Trophoblast cell (in vitro differentiated cells and primary cell): ENCODE data around the gene SHQ1.

Experiments used
- DNase-seq, 2 donors: peaks; one replicate each; pipeline ENCODE4 v3.0.0-alpha.2; 2016
- H2AFZ ChIP-seq: 2 replicates; pipeline ENCODE4 v1.6.1; 2013; ENCODE audit warnings: low read length, moderate library complexity, mild to moderate bottlenecking; ENCODE audit not compliant: insufficient read depth, poor library complexity
- H2AK5ac ChIP-seq: 2 replicates; pipeline ENCODE4 v1.6.1; 2013; ENCODE audit warnings: mild to moderate bottlenecking, low read length
- H2BK120ac ChIP-seq: 2 replicates; pipeline ENCODE4 v1.6.1; 2013; ENCODE audit warnings: low read length, mild to moderate bottlenecking, moderate library complexity; ENCODE audit not compliant: insufficient read depth, poor library complexity
- H2BK12ac ChIP-seq: 2 replicates; pipeline ENCODE4 v1.6.1; 2013; ENCODE audit warnings: mild to moderate bottlenecking, low read length, moderate library complexity
- H2BK5ac ChIP-seq: 2 replicates; pipeline ENCODE4 v1.6.1; 2013; ENCODE audit warnings: low read length, low read depth, moderate library complexity, mild to moderate bottlenecking; ENCODE audit not compliant: poor library complexity
- H3K14ac ChIP-seq: 2 replicates; pipeline ENCODE4 v1.6.1; 2013; ENCODE audit warnings: mild to moderate bottlenecking, low read length
- H3K18ac ChIP-seq: 2 replicates; pipeline ENCODE4 v1.6.1; 2013; ENCODE audit warnings: mild to moderate bottlenecking, low read length
- H3K23ac ChIP-seq: 2 replicates; pipeline ENCODE4 v1.6.1; 2013; ENCODE audit warnings: low read length
- H3K27ac ChIP-seq: 2 replicates; pipeline ENCODE4 v1.5.1; 2013; ENCODE audit warnings: low read depth, mild to moderate bottlenecking, inconsistent platforms, low read length, moderate library complexity
- H3K27me3 ChIP-seq: 2 replicates; pipeline ENCODE4 v1.6.1; 2013; ENCODE audit warnings: inconsistent platforms, mild to moderate bottlenecking, low read length, moderate library complexity; ENCODE audit not compliant: insufficient read depth
- H3K36me3 ChIP-seq, 2 experiments: 1 replicate in 1 of 2; 2 replicates in 1 of 2; pipeline ENCODE4 v1.6.1; 2013; ENCODE audit warnings: low read length in 2 of 2, mild to moderate bottlenecking in 2 of 2, moderate library complexity in 1 of 2; ENCODE audit not compliant: insufficient read depth in 2 of 2, control insufficient read depth in 1 of 2
- H3K4ac ChIP-seq: 2 replicates; pipeline ENCODE4 v1.6.1; 2013; ENCODE audit warnings: low read depth, mild to moderate bottlenecking, low read length, moderate library complexity
- H3K4me1 ChIP-seq, 2 experiments: 1 replicate in 1 of 2; 2 replicates in 1 of 2; pipeline ENCODE4 v1.6.1; 2013; ENCODE audit warnings: low read length in 2 of 2, mild to moderate bottlenecking in 2 of 2, moderate library complexity in 1 of 2; ENCODE audit not compliant: insufficient read depth in 2 of 2, control insufficient read depth in 1 of 2
- H3K4me2 ChIP-seq: 2 replicates; pipeline ENCODE4 v1.6.1; 2013; ENCODE audit warnings: inconsistent platforms, mild to moderate bottlenecking, low read length, moderate library complexity
- H3K4me3 ChIP-seq: 2 replicates; pipeline ENCODE4 v1.5.1; 2013; ENCODE audit warnings: mild to moderate bottlenecking, low read depth, low read length, inconsistent platforms
- H3K79me1 ChIP-seq: one replicate; pipeline ENCODE4 v1.6.1; 2013; ENCODE audit warnings: low read length
- H3K79me2 ChIP-seq: 2 replicates; pipeline ENCODE4 v1.6.1; 2013; ENCODE audit warnings: low read length, mild to moderate bottlenecking; ENCODE audit not compliant: control insufficient read depth, insufficient read depth, poor library complexity
- H3K9ac ChIP-seq: 2 replicates; pipeline ENCODE4 v1.6.1; 2013; ENCODE audit warnings: mild to moderate bottlenecking, low read length
- H3K9me3 ChIP-seq: 2 replicates; pipeline ENCODE4 v1.6.1; 2013; ENCODE audit warnings: low read depth, mild to moderate bottlenecking, control low read depth, inconsistent platforms, low read length; ENCODE audit not compliant: insufficient read depth
- H4K12ac ChIP-seq: 2 replicates; pipeline ENCODE4 v1.6.1; 2013; ENCODE audit warnings: low read depth, mild to moderate bottlenecking, low read length, moderate library complexity
- H4K8ac ChIP-seq: 2 replicates; pipeline ENCODE4 v1.6.1; 2013; ENCODE audit warnings: low read depth, mild to moderate bottlenecking, low read length, moderate library complexity
- H4K91ac ChIP-seq: one replicate; pipeline ENCODE4 v1.6.1; 2013; ENCODE audit warnings: low read depth, mild to moderate bottlenecking, low read length, moderate library complexity
- WGBS: extraction: QIAGEN DNeasy Blood & Tissue Kit; methylation state at CpG from one replicate; pipeline ENCODE4 v1.1.7; 2013; ENCODE audit warnings: missing lambda C conversion rate; ENCODE audit not compliant: insufficient read length, insufficient coverage; ENCODE audit errors: extremely low coverage; 5-methylcytosine and 5-hydroxymethylcytosine counted together

SHQ1 gene

DNA sequence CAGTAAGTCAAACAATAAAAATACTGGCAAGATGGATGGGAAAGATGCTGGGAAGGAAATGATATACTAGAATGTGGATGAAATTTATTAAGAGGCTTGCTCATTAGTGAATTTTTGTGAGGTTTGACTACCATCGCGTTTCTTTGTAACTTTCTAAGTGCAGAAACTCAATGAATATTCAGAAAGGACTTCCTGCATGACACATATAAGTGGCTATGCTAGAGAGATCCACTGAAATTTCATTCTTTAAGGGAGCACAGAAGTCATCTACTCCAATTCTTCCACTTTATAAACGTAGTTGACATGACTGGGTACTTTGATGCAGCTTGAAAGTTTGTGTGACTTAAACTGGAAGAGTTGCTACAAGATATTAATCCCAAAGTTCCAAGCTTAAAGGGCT, 88.0 kb downstream of the SHQ1 start:
- H2BK5ac ChIP-seq: no peak overlapping the region

DNA sequence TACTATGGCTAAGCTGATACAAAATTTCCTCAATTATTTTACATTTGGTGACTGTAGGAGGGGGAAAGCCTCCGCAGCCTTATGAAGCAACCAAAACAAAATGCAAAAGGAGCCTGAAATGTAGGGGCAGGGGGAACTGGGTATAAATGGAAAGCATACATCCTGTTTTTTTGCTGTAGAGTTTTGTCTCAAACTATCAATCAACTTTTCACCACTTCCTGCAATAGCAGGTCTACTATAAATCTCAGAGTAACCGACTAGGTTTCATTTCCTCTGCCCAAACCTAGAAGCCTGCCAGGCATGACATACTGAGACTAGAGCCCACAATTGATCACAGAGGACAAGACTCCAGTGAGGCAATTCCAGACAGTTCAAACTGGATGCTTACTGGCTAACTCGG, 91.3 kb downstream of the SHQ1 start:
- Histone ChIP-seq H3K4me3 (no peak overlapping the region), H3K18ac (no peak overlapping the region), H3K14ac (no peak overlapping the region), H3K4ac (no peak overlapping the region), H3K4me2 (no peak overlapping the region), H2BK12ac (no peak overlapping the region), H3K27ac (no peak overlapping the region), H3K9me3 (no peaks in the 10 kb centered on the region), H3K79me1 (no peaks in the 10 kb centered on the region), H3K79me2 (no peaks in the 10 kb centered on the region), H3K23ac (no peak overlapping the region), H4K12ac (no peak overlapping the region), H2BK5ac (no peak overlapping the region), H4K91ac (no peak overlapping the region), H3K36me3 (peaks cover 0 to 1% of the 10 kb centered on the region in 2 experiments), H2BK120ac (no peak overlapping the region), H3K9ac (no peak overlapping the region), H2AFZ (no peak overlapping the region), H2AK5ac (no peak overlapping the region), H3K4me1 (no peaks in the 10 kb centered on the region), H4K8ac (no peak overlapping the region), H3K27me3 (no peaks in the 10 kb centered on the region)
- DNase-seq: no peak
- WGBS: no CpG with 5 or more reads among the region's 3 CpGs

More for the DNA sequence above, 88.0 kb downstream of the SHQ1 start:
- H2AFZ ChIP-seq: no peak overlapping the region
- no peaks in the 10 kb centered on the region for H3K36me3 ChIP-seq
- H2BK120ac ChIP-seq: no peak overlapping the region
- no peaks in the 10 kb centered on the region for H3K4me1 ChIP-seq
- no peak overlapping the region for H4K91ac ChIP-seq
- H3K27me3 ChIP-seq: no peaks in the 10 kb centered on the region
- H3K79me1 ChIP-seq: no peaks in the 10 kb centered on the region
- no peak overlapping the region for H3K4me3 ChIP-seq
- no peak overlapping the region for H3K9ac ChIP-seq
- no peak overlapping the region for H3K18ac ChIP-seq
- H3K27ac ChIP-seq: no peak overlapping the region
- H3K4ac ChIP-seq: no peak overlapping the region
- H3K23ac ChIP-seq: no peak overlapping the region
- no peak overlapping the region for H3K4me2 ChIP-seq
- DNase-seq: no peak
- no peaks in the 10 kb centered on the region for H3K9me3 ChIP-seq
- H2BK12ac ChIP-seq: no peak overlapping the region
- H3K14ac ChIP-seq: no peak overlapping the region
- WGBS: no CpG with 5 or more reads among the region's 3 CpGs
- H2AK5ac ChIP-seq: no peak overlapping the region
- H4K8ac ChIP-seq: no peak overlapping the region
- H4K12ac ChIP-seq: no peak overlapping the region
- no peaks in the 10 kb centered on the region for H3K79me2 ChIP-seq

DNA sequence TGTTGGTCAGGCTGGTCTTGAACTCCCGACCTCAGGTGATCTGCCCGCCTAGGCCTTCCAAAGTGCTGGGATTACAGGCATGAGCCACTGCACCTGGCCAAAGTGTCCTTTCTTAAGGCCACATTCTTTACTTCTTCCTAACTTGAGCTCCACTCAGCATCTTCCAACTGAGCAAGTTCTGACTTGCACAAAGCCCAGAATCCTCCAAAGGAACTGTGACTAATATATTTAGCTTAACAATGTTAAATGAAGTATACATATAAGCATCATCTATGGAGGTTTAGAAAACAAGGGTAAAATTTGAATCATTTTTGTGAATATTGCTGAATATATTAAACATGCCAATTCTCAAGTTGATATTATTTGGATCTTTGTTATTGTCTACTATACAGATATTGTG, 93.7 kb downstream of the SHQ1 start:
- Histone ChIP-seq H4K8ac (no peak overlapping the region), H3K27ac (no peak overlapping the region), H3K36me3 (peaks cover 0 to 1% of the 10 kb centered on the region in 2 experiments), H3K27me3 (no peaks in the 10 kb centered on the region), H2AFZ (no peak overlapping the region), H2BK5ac (no peak overlapping the region), H2BK12ac (no peak overlapping the region), H3K4me1 (no peaks in the 10 kb centered on the region), H3K9ac (no peak overlapping the region), H3K4ac (no peak overlapping the region), H3K9me3 (no peaks in the 10 kb centered on the region), H3K79me2 (no peaks in the 10 kb centered on the region), H3K4me2 (no peak overlapping the region), H3K18ac (no peak overlapping the region), H4K12ac (no peak overlapping the region), H3K14ac (no peak overlapping the region), H4K91ac (no peak overlapping the region), H3K79me1 (no peaks in the 10 kb centered on the region), H2BK120ac (no peak overlapping the region), H2AK5ac (no peak overlapping the region), H3K4me3 (no peak overlapping the region), H3K23ac (no peak overlapping the region)
- WGBS: no CpG with 5 or more reads among the region's 2 CpGs
- DNase-seq: no peak

DNA sequence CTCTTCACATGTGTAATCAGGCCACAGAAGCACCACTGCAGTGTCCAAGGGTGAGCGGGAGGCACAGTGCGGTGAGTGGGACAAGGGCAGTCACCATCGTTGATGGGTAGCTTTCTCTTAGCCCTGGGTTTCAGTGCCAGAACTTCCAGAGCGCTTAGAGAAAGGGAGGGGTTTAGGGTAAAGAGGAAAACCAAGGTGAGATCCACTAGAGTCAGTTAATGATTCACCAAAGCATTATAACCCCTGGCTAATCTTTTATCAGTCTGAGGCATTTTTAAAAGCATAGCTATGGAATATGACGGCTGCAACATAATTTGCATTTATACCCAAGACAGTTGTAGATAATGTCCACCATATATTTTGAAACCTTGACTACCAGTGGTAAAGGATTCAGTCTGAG, 94.8 kb downstream of the SHQ1 start:
- WGBS: no CpG with 5 or more reads among the region's 5 CpGs
- Histone ChIP-seq H4K91ac (no peak overlapping the region), H3K9ac (no peak overlapping the region), H2AFZ (no peak overlapping the region), H4K12ac (no peak overlapping the region), H2BK5ac (no peak overlapping the region), H3K79me1 (no peaks in the 10 kb centered on the region), H3K27me3 (no peaks in the 10 kb centered on the region), H3K4me2 (no peak overlapping the region), H2BK120ac (no peak overlapping the region), H4K8ac (no peak overlapping the region), H3K14ac (no peak overlapping the region), H3K9me3 (no peaks in the 10 kb centered on the region), H3K27ac (no peak overlapping the region), H3K18ac (no peak overlapping the region), H3K4me3 (no peak overlapping the region), H2AK5ac (no peak overlapping the region), H3K36me3 (peaks cover 0 to 1% of the 10 kb centered on the region in 2 experiments), H3K4me1 (no peaks in the 10 kb centered on the region), H3K79me2 (no peaks in the 10 kb centered on the region), H2BK12ac (no peak overlapping the region), H3K23ac (no peak overlapping the region), H3K4ac (no peak overlapping the region)
- DNase-seq: peak in 1 of 2 donors; percentile 38
